ENCODE data around the gene ARL6IP6. TPM values are rescaled to one million over a fixed set of nuclear protein-coding genes. Genes with fewer than 3 reads are reported as not detected.

The ARL6IP6 gene
- polyA plus RNA-seq, 3 donors = 23.3 to 24.7 (median 23.4) TPM

DNA sequence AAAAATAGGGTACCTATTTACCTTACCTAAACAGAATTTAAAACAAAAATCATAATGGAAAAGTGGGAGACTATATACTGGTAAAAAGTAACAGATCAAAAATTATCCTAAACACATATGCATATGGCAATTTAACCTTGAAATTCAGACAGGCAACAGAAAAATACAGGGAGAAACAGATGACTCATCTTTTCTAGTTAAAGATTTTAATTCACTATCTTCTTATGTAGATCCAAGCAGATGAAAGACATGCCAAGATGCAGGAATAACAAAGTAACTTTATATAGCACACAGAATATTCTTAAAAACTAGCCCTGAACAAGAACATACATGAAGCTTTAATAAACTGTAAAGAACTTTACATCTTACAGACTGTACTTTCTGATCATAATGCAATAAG is 32.1 kb upstream of the ARL6IP6 start:
- no peak for TF ChIP-seq CTCF (IDR thresholded peaks at IDR 0.05)
- Histone ChIP-seq H2AFZ (ENCODE audit: insufficient read depth, low read depth, low read length, poor library complexity, severe bottlenecking) (no peak overlapping the region), H3K4me1 (ENCODE audit: control insufficient read depth in 1 of 2, insufficient read depth in 2 of 2, low read length in 2 of 2) (no peaks in the 10 kb centered on the region), H3K79me2 (ENCODE audit: insufficient read depth, low read length) (peaks cover 61% of the 10 kb centered on the region), H3K4me3 (replicated peaks in 1 of 3; ENCODE audit: low read depth in 2 of 3, low read length in 3 of 3) (no peak overlapping the region), H3K27me3 (ENCODE audit: control insufficient read depth in 2 of 2, insufficient read depth in 2 of 2, low read length in 2 of 2) (no peaks in the 10 kb centered on the region), H3K9ac (ENCODE audit: insufficient read depth, low read length, poor library complexity, severe bottlenecking) (no peak overlapping the region), H3K4me2 (replicated peaks; ENCODE audit: extremely low read depth, low read length, poor library complexity, severe bottlenecking) (no peak overlapping the region), H3K27ac (ENCODE audit: low read depth in 1 of 2, low read length in 2 of 2) (no peak overlapping the region), H3K36me3 (replicated peaks in 1 of 2; ENCODE audit: control insufficient read depth in 1 of 2, insufficient read depth in 2 of 2, low read length in 2 of 2) (peaks cover 28 to 83% of the 10 kb centered on the region in 2 donors), H4K20me1 (ENCODE audit: insufficient read depth, low read length) (peaks cover 58% of the 10 kb centered on the region), H3K9me3 (replicated peaks in 1 of 2; ENCODE audit: control insufficient read depth in 1 of 2, insufficient read depth in 1 of 2, low read length in 2 of 2) (no peaks in the 10 kb centered on the region)
- Mint-ChIP-seq H3K27me3 (ENCODE audit: low read depth in 3 of 3) (peaks cover 0 to 1% (median 0%) of the 10 kb centered on the region in 3 donors), H3K27ac (peak overlapping the region in 2 of 7 donors; percentile 16 to 40), H3K9me3 (no peaks in the 10 kb centered on the region), H3K36me3 (peaks cover 52 to 65% of the 10 kb centered on the region in 2 donors), H3K4me3 (no peak overlapping the region), H3K4me1 (no peaks in the 10 kb centered on the region)
- intact Hi-C loops (cut with micrococcal nuclease) = no loop called here
- DNase-seq = no peak

DNA sequence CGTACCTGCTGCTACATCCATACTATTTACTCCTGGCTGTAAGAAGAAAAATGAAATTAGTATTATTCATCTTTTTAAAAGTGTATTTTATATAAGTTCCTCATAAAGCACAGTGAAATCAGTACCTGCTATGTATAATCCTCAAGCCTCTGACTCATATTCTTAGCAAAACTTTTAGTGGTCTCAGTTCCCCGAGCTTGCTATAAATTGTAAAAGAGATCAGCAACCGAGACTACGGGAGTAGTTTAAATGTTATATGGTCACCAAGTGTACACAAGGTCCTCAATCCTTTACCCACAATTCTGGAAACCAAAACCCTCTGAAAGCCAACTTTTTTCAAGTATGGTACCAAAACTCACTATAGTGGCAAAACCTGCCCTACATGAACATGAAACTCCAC is 25.4 kb upstream of the ARL6IP6 start:
- Histone ChIP-seq H3K27ac (ENCODE audit: low read depth in 1 of 2, low read length in 2 of 2) (peak overlapping the region in 1 of 2 donors; percentile 20), H3K9me3 (replicated peaks in 1 of 2; ENCODE audit: control insufficient read depth in 1 of 2, insufficient read depth in 1 of 2, low read length in 2 of 2) (no peaks in the 10 kb centered on the region), H2AFZ (ENCODE audit: insufficient read depth, low read depth, low read length, poor library complexity, severe bottlenecking) (no peak overlapping the region), H3K4me3 (replicated peaks in 1 of 3; ENCODE audit: low read depth in 2 of 3, low read length in 3 of 3) (no peak overlapping the region), H3K4me1 (ENCODE audit: control insufficient read depth in 1 of 2, insufficient read depth in 2 of 2, low read length in 2 of 2) (peaks cover 0 to 8% of the 10 kb centered on the region in 2 donors), H3K4me2 (replicated peaks; ENCODE audit: extremely low read depth, low read length, poor library complexity, severe bottlenecking) (no peak overlapping the region), H3K9ac (ENCODE audit: insufficient read depth, low read length, poor library complexity, severe bottlenecking) (no peak overlapping the region), H3K79me2 (ENCODE audit: insufficient read depth, low read length) (peaks cover 64% of the 10 kb centered on the region), H4K20me1 (ENCODE audit: insufficient read depth, low read length) (peaks cover 55% of the 10 kb centered on the region), H3K36me3 (replicated peaks in 1 of 2; ENCODE audit: control insufficient read depth in 1 of 2, insufficient read depth in 2 of 2, low read length in 2 of 2) (peaks cover 34 to 60% of the 10 kb centered on the region in 2 donors), H3K27me3 (ENCODE audit: control insufficient read depth in 2 of 2, insufficient read depth in 2 of 2, low read length in 2 of 2) (no peaks in the 10 kb centered on the region)
- no peak for TF ChIP-seq CTCF (IDR thresholded peaks at IDR 0.05)
- Mint-ChIP-seq H3K9me3 (no peaks in the 10 kb centered on the region), H3K27me3 (ENCODE audit: low read depth in 3 of 3) (no peaks in the 10 kb centered on the region), H3K4me3 (no peak overlapping the region), H3K27ac (peak overlapping the region in 1 of 7 donors; percentile 11), H3K36me3 (peaks cover 36 to 46% of the 10 kb centered on the region in 2 donors), H3K4me1 (peaks cover 7% of the 10 kb centered on the region)
- WGBS (ENCODE audit: insufficient coverage) = no CpG with 5 or more reads among the region's 4 CpGs
- intact Hi-C loops (cut with micrococcal nuclease) = no loop called here
- DNase-seq = no peak
